ENCODE measurements around the gene FAM170B.

GRCh38 chr10:49104323-49104722 is 29.5 kb downstream of the FAM170B start:
- no peak for TF ChIP-seq CREB5 (CRISPR knock-in tag; IDR thresholded peaks at IDR 0.05; ENCODE audit: low read depth)
- TF ChIP-seq PATZ1 (CRISPR knock-in tag; IDR thresholded peaks at IDR 0.05; ENCODE audit: borderline replicate concordance): no peak
- no peak for TF ChIP-seq ZNF70 (CRISPR knock-in tag; IDR thresholded peaks at IDR 0.05)
- TF ChIP-seq RARB (CRISPR knock-in tag; IDR thresholded peaks at IDR 0.05): no peak
- no peak for TF ChIP-seq CSDC2 (CRISPR knock-in tag; IDR thresholded peaks at IDR 0.05)
- TF ChIP-seq ESRRG (CRISPR knock-in tag; IDR thresholded peaks at IDR 0.05): no peak
- TF ChIP-seq ZC3H10 (CRISPR knock-in tag; IDR thresholded peaks at IDR 0.05): no peak
- TF ChIP-seq TOX (CRISPR knock-in tag; IDR thresholded peaks at IDR 0.05; ENCODE audit: borderline replicate concordance): no peak
- no peak for TF ChIP-seq PPARA (CRISPR knock-in tag; IDR thresholded peaks at IDR 0.05; ENCODE audit: borderline replicate concordance)
- TF ChIP-seq ZFP30 (CRISPR knock-in tag; IDR thresholded peaks at IDR 0.05): no peak
- no peak for TF ChIP-seq GLIS3 (CRISPR knock-in tag; IDR thresholded peaks at IDR 0.05)
- TF ChIP-seq ISL1 (CRISPR knock-in tag; IDR thresholded peaks at IDR 0.05): no peak

Data from SK-N-SH treated with all-trans-retinoic acid at 6 μM for 48 hours (cell line).